H54 (cell line): Measurements from ENCODE around the gene PTPN20.

Experiments used
- DNase-seq: peaks from one replicate; pipeline ENCODE4 v3.0.0; 2011; ENCODE audit warnings: low spot score, mixed read lengths; ENCODE audit not compliant: insufficient read length
- FAIRE-seq: peaks from 3 replicates; lab custom pipeline; 2011; peaks lifted over from hg19 to GRCh38; lab: Jason Lieb, UNC
- POLR2A ChIP-seq: IDR thresholded peaks from 2 replicates; pipeline ENCODE4 v1.6.1; 2011; ENCODE audit warnings: low read depth, mild to moderate bottlenecking, low read length

The PTPN20 gene

GRCh38 chr10:47050618-47051455 lies 139.6 kb downstream of the PTPN20 start:
- no peak for DNase-seq
- no peak for TF ChIP-seq POLR2A
- FAIRE-seq: no peak

- FAIRE-seq (no peak), DNase-seq (no peak)
- TF ChIP-seq POLR2A: no peak
These were observed 140.6 kb downstream of the PTPN20 start for GRCh38 chr10:47051741-47052238.
